ENCODE data around the gene SMIM23.
"Not testable (repeated sequence)": the region's sequence is repeated elsewhere in the genome, so short reads cannot be mapped to it uniquely, and the experiment has no call there.

Gene SMIM23

GRCh38 chr5:171774418-171774817 is 11.2 kb upstream of the SMIM23 start:
- no peak for DNase-seq

GRCh38 chr5:171776213-171776612 is 9.4 kb upstream of the SMIM23 start:
- DNase-seq, result no peak

- no peak for DNase-seq
Measured at GRCh38 chr5:171776770-171777759, 8.6 kb upstream of the SMIM23 start.

DNA sequence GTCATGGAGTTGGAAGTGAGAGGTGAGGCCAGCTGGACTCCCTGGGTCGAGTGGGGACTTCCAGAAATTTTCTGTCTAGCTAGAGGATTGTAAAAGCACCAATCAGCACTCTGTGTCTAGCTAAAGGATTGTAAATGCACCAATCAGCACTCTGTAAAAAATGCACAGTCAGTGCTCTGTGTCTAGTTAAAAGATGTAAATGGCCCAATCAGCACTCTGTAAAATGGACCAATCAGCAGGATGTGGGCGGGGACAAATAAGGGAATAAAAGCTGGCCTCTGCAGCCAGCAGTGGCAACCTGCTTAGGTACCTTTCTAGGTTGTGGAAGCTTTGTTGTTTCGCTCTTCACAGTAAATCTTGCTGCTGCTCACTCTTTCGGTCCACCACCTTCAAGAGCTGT is 3.9 kb upstream of the SMIM23 start:
- not testable (repeated sequence) for DNase-seq

DNA sequence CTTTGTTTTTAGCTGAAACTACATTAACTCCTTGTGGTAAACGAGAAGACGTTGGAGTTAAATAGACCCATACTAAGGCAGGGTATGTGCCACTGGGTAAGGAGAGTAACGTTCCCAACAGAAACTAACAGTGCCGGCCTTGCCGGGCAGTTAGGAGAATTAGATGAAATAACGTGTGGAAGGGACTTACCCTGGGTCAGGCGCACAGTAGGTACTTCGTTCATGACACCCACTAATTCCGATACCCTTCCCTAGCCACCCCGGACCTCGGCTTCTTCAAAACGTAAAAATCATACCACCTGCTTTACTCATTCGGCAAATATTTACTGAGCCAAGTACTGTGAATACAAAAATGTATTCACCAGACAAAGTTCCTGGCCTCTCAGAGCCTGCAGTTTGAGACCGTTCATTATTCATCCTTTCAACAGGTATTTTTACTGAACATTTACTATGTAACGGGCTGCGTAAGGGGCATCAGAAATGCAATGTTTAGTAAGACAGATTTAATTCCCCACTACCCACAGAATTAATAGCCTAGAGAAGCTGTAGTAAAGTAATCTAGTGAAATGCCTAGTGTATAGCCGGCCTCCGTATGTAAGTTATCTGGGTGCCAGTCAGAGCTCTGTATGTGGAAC is 3.2 kb upstream of the SMIM23 start:
- DNase-seq, result no peak

- DNase-seq, result no peak
Measured at GRCh38 chr5:171783051-171783450, 2.6 kb upstream of the SMIM23 start.

GRCh38 chr5:171789353-171789752 is 3.7 kb downstream of the SMIM23 start:
- DNase-seq, result no peak

- DNase-seq, result no peak
Measured at GRCh38 chr5:171790408-171790807, 4.8 kb downstream of the SMIM23 start.

DNA sequence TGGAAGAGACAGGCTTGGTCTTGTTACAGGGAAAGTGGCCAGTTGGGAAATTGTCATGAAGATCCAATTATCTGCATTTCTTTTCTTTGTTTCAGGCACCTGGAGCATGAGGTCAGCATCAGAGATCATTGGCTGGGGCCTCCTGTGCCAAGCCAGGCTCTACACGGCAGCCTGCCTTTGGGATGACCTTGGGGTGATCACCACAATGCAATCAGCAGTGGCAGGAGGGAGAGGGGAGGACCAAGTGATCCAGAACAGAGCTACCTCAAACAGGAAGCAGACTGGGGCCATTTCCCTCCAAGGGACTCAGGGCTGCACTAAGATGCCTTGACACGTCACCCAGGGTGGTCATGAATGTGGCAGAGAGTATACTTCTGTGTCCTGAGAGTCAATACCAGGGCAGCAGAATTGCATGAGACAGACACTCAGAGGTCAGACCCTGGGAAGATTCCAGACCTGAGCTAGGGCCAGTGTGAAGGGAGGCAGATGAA is 8.9 kb downstream of the SMIM23 start:
- no peak for DNase-seq

DNA sequence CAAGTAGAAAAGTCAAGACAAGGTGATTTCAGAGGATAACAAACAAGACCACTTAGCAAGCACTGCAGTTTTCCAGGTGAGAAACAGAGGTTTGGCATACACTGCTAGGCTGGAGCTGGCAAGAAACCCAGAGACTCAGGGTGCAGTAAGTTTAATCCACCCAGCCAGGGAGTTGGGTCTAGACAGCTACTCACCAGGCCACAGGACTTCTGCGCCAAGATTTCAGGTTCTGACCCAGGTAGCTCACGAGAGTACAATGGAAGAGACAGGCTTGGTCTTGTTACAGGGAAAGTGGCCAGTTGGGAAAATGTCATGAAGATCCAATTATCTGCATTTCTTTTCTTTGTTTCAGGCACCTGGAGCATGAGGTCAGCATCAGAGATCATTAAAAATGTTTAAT is 9.8 kb downstream of the SMIM23 start:
- no peak for DNase-seq

DNA sequence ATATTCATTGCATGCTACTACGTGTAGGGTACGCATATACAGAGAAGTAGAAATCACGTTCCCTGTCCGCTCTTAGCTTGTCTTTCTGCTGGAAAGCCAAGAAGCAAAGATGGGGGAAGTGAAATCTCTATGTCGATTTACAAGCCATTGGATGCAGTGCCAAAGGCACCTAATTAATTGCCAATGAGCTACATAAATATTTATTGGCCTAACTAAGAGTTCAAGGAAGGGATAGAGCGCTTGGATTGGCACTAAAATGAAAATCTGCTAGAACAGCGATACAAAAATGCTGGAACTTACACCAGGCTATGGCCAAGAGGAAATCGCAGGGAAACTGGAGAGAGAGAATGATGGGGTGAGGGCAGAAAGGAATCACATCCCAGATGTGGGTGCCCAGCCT is 10.8 kb downstream of the SMIM23 start:
- no peak for DNase-seq

DNA sequence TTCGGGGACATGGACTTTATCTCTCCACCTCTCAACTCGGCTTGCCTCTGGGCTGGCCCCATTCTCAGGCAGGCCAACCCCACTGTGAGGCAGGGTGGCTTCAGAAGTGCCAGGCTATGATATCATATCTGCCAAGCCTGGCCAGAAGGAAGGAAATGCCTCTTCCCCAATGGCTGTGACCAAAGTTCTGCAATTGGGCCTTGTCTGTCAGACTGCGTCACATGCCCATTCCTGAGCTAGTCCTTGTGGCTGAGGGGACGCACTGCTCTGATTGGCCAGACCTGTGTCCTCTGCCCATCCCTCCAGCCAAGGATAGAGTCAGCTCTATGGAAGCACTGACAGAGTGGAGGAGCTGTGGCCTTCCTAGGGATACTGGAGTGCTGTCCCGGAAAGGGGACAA is 11.9 kb downstream of the SMIM23 start:
- DNase-seq, result no peak

- no peak for DNase-seq
Measured at GRCh38 chr5:171798418-171798817, 12.8 kb downstream of the SMIM23 start.

- DNase-seq, result no peak
Measured at GRCh38 chr5:171801839-171802238, 16.2 kb downstream of the SMIM23 start.

- DNase-seq, result no peak
Measured at GRCh38 chr5:171805746-171806145, 20.1 kb downstream of the SMIM23 start.

- DNase-seq, result no peak
Measured at GRCh38 chr5:171806976-171807747, 21.5 kb downstream of the SMIM23 start.

DNA sequence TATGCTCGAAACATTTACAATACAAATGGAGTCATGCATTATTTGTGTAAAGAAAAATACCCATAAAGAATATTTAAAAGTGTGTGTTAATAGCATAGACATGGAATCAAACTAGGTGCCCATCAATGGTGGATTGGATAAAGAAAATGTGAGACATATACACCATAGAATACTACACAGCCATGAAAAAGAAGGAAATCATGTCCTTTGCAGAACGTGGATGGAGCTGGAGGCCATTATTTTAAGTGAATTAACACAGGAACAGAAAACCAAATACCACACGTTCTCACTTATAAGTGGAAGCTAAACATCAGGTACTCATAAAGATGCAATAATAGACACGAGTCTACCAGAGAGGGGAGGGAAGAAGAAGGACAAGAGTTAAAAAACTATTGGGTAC is 22.8 kb downstream of the SMIM23 start:
- no peak for DNase-seq

DNA sequence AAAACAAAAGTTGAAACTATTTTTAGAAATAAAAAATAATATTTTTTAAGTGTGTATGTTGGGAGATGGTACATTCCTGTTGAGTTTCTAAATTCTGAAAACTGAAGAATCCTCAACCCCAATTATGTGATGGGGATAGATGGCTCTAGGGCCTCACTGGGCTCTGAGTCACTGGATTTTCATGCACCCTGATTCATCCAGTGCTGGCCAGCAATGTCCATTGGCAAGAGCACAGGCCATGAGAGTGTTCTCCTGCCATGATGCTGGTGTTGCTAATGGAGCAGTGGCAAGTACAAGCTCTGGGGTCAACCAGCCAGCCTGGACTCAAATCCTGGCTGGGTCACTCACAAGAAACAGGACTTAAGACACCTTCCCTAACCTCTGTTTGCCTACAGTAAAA is 23.3 kb downstream of the SMIM23 start:
- no peak for DNase-seq

- no peak for DNase-seq
Measured at GRCh38 chr5:171810227-171810626, 24.6 kb downstream of the SMIM23 start.

DNA sequence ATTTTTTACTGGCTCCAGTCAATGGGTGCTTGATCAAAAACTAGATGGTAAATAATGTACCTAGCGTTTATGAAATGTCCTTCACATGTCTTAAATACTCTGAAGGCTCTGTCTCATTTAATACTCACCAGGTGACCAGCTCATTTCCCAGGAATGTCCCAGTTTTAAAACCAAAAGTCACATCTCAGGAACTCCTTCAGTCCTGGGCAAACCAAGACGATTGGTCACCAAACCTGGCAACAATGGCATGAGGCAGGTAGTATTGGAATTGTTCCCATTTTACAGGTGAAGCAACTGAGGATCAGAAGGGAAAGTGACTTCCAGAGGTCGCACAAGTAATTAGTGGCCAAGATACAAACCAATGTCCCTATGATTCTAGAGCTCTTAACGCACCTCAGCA is 27.7 kb downstream of the SMIM23 start:
- no peak for DNase-seq

- DNase-seq, result no peak
Measured at GRCh38 chr5:171813813-171814490, 28.3 kb downstream of the SMIM23 start.

GRCh38 chr5:171816666-171817065 is 31.0 kb downstream of the SMIM23 start:
- DNase-seq, result no peak

DNA sequence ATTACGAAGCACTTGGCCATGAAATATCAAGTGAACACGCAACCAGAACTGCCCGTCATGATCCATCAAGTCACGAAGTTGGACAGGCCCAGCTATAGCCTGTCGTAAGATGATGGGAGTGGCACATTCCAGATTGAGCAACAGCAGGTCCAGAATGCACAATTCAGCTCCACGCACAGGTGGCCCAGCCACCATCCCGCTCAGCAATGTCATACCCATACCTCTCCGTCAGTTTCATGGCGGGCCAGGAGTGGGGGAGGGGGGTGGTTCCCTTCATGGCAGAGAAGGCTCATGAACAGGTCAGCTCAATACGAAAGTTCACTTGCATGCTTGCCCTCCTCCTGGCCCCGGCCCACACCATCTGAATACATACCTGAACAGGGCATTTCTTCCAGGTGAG is 34.9 kb downstream of the SMIM23 start:
- DNase-seq, result no peak

Measured in activated effector memory CD4-positive, alpha-beta T cell treated with anti-CD3 and anti-CD28 coated beads, Interleukin-2, amount 50 U/mL, for 16 hours (primary cell).